HuH-7 (cell line): ENCODE results near the gene CAMK1D.
"Not testable (repeated sequence)": the region's sequence is repeated elsewhere in the genome, so short reads cannot be mapped to it uniquely, and the experiment has no call there.

ENCODE experiments used
- DNase-seq: peaks from one replicate; pipeline ENCODE4 v3.0.0; 2011; ENCODE audit warnings: low spot score

The CAMK1D gene

DNA sequence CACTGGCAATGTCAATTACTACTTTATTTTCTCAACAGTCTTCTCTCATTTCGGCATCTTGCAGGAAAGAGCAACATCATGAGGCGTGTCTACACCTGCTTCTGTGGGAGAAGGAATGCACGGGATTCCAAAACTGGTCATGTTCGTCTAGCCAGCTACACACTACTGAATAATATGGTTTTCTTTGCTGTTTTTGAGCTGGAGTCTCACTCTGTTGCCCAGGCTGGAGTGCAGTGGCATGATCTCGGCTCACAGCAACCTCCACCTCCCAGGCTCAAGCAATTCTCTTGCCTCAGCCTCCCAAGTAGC lies 376.2 kb downstream of the CAMK1D start:
- not testable (repeated sequence) for DNase-seq

GRCh38 chr10:12726971-12727831 lies 377.9 kb downstream of the CAMK1D start:
- no peak for DNase-seq

- DNase-seq = no peak
Observed at GRCh38 chr10:12727832-12728215, 378.5 kb downstream of the CAMK1D start.

DNA sequence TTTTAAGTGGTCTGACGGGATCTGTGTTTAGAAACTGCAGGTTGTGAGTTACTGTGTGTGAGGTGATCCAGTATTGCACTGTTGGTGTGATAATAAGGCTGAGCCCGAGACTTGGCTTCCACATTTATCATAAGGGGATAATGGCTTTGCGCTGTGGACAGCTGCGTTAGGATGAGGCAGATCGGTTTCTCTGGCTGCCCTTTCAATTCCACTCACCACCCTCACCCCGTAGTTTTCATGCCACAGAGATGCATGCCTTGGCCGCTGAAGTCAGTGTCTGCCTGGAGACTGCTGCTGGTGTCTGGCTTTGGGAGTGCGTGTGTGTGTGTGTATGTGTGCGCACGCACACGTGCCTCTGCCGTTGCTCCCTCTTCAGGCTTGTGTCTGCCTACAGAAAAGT lies 379.1 kb downstream of the CAMK1D start:
- no peak for DNase-seq

- no peak for DNase-seq
Observed at GRCh38 chr10:12729885-12730284, 380.5 kb downstream of the CAMK1D start.

DNA sequence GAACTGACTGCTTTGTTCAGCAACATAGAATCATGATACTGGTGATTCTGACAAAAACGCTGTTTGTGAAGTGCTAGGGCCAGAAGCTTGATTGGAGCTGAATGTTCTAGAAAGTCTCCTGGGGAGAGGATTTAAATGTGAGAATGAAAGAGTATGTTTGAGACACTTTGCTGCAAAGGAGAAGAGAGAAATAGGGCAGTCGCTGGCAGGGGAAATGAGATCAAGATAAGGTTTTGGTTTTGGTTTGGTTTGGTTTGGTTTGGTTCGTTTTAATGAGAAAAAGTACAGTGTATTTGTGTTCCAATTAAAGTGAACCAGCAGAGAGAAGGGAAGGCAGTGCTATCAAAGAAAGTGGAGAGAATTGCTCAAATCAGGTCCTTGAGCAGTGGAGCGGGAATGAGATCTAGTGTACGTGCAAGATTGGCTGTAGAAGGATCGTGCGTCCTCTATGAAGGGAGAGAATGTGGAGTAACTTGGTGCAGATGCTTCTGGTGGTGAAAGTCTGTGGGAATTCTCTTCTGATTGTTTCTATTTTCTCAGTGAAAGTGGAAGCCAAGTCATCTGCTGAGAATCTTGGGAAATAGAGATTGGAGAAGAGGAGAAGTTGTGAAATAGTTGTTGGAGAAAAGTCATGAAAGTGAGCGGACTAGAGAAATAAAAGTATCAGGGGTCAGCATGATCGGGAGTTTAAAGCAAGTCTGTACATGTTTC lies 381.6 kb downstream of the CAMK1D start:
- DNase-seq = no peak

DNA sequence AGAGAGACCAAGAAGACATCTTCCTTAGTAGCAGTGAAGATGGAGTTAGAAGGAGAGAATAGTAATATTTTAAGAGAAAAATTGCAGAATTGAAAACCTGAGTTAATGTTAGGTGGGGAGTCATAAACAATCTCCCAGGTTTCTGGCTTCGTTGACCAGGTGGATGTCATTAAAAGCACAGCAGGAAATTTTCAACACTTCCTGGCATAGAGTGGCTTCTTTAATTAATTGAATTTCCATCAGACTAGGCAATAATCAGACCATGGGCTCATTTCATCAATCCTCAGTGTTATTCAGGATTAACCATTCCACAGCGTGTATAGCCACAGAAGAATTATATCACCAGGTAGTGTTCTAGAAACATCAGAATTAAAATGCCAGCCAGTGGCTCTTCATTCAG lies 383.9 kb downstream of the CAMK1D start:
- no peak for DNase-seq

DNA sequence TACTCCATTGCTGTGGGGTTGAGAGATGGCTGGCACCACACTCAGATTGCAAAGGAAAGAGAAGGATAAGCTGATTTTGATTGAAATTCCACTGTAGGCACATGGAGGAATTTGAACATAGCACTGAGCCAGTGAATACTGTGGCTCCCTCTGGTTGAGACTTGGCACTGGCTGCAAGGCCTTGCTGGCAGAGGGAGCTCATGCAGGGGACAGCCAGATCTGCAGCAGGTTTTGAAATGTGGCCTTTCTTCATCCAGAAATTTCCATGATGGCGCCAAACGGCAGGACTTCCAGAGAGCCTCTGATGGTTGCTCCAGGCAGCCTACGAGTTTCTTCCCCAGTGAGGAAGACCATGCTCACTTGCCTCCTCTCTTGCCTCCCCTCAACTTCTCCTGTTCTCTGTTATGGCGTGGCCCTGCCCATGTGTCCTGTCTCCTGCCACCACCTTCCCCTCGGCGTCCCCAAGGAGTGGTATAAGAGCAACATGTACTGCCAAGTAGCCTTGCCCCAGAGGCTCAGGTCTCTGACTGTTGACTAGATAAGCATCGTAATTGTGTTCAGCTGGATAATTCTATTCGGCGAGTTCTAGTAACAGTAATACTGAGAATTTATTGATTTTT lies 386.6 kb downstream of the CAMK1D start:
- DNase-seq = no peak

DNA sequence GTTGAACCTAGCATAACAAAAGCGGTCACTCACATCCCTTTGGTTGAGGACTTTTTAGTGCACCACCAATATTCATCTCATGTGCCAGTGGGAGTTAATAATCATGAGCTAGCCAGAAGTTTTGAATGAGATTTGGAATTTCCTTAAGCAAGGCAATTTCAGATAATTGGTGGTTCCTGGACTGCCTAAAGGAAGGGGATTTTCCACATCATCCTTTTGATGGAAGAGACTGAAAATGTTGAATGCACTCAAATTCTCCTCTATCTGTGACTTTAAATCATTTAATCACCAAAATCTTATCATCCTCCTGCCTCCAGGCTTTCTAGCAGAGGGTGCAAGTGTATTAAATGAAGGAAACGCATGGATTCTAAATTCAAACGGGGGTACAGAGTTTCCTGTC lies 391.5 kb downstream of the CAMK1D start:
- DNase-seq = no peak

DNA sequence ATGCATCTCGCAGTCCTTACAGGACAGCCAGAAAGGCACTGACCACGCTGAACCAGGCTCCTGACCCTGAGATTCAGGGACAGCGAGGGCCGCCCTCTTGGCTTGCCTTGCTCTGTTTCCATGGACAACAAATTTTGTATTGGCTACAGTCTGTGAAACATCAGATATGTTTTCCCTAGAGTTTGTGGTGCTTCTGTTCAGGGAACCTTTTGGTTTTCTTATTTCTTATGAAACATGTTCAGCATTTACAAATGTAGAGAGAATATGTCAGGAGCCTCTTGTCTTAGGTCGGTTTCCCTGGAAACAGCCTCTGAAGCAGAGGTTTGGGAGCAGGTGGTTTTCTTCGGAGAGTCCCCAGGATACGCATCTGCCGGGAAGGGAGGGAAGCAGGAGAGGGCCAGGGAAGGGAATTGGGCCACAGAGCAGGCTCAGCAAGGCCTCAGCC lies 392.0 kb downstream of the CAMK1D start:
- DNase-seq = no peak

- DNase-seq = no peak
Observed at GRCh38 chr10:12742771-12743170, 393.4 kb downstream of the CAMK1D start.

GRCh38 chr10:12743466-12743865 lies 394.1 kb downstream of the CAMK1D start:
- not testable (repeated sequence) for DNase-seq

DNA sequence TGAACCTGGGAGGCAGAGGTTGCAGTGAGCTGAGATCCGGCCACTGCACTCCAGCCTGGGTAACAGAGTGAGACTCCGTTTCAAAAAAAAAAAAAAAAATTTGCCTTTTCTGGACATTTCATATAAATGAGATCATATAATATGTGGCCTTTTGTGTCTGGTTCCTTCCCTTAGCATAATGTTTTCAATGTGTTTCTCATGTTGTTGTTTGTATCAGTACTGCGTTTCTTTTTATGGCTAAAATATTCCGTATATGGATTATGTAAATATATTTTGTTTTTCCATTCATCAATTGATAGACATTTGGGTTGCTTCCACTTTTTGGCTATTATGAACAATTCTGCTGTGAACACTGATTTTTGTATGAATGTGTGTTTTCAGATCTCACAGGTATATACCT lies 394.6 kb downstream of the CAMK1D start:
- DNase-seq = no peak

DNA sequence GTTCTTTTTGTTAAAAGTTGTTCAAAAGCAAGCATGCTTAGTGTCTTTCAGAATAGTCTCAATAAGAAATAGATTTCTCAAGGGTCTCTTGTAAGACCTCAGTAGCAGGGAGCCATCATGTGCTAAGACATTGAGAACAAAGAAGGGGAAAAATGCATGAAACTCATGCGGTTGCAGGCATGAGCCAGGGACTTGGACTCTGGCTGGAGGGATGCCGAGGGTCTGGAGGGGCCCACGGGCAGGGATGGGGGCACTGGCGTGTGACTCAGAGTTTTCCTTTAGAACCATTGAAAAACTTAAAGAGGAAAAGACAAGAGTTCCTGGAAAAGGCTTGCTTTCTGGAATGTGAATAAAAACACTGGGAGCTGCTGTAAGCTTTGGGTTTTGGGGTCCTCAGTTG lies 398.8 kb downstream of the CAMK1D start:
- DNase-seq = no peak

GRCh38 chr10:12749760-12750478 lies 400.6 kb downstream of the CAMK1D start:
- no peak for DNase-seq

DNA sequence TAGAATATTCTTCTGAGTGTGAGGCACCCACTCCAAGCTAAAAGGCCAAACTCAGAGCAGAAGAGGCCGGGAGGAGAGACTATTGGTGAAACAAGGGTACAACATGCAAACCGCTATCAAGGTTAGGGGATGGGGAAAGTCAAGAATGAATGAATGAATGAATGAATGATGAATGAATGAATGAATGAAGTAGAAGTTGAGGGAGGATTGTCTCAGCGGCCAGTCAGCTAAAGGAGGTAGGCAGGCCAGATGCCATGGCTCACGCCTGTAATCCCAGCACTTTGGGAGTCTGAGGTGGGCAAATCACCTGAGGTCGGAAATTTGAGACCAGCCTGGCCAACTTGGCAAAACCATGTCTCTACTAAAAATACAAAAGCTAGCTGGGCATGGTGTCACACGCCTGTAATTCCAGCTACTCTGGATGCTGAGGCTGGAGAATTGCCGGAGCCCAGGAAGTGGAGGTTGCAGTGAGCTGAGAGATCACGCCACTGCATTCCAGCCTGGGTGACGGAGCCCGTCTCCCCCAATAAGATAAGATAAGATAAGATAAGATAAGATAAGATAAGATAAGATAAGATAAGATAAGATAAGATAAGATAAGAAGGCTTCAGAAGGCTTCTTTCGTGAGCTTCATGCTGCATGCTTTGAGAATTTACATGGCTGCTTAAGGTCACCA lies 401.3 kb downstream of the CAMK1D start:
- no peak for DNase-seq

DNA sequence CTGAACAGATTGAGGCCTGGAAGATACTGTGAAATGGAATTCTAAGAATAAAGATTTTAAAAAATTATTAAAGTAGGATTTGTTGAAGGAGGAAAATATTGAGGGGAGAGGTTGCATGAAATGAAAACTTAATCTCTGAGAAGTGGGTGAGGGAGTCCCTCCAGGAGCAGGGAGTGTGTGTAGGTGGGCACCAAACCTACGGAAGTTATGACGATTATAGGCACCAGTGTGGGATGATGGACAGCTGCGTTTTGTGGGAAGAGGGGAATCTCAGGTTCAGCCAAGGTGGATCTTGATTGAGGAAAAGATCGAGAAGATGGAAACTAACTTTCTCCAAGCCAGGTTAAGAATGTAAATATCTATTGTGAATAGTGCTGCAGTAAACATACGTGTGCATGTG lies 405.7 kb downstream of the CAMK1D start:
- DNase-seq = no peak

DNA sequence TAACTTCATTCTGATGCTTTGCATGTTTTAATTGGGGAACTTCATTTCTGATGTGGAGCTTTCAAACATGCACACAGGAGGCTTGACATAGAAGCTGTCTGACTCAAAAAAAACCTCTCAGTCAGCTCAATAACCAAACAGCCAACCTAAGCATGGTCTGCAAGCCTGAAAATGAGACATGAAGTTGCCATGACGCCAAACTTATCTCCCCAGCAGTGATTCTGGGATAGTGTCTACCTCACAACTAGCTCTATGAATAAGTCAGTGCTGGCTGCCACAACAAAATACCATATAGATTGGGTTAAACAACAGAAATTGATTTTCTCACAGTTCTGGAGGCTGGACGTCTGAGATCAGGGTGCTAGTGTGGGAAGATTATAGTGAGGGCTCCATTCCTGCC lies 408.0 kb downstream of the CAMK1D start:
- no peak for DNase-seq

DNA sequence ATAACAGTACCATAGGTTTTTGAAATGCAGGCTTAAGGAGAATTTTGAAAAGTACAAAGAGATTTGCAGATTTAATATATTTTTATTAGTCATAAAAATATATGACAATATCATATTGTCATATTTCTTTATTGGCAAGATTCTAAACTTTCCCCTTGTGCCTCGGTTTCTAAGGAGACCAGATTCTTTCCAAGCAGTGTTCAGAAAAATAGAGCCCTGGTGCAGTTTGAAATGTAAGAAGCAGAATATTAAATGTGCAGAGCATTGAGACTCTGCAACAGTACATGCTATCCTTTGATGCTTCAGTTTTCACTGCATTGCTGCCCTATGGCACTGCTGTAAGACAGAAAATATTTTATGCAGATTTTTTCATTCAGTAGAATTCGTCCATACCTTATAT lies 408.9 kb downstream of the CAMK1D start:
- DNase-seq = no peak

DNA sequence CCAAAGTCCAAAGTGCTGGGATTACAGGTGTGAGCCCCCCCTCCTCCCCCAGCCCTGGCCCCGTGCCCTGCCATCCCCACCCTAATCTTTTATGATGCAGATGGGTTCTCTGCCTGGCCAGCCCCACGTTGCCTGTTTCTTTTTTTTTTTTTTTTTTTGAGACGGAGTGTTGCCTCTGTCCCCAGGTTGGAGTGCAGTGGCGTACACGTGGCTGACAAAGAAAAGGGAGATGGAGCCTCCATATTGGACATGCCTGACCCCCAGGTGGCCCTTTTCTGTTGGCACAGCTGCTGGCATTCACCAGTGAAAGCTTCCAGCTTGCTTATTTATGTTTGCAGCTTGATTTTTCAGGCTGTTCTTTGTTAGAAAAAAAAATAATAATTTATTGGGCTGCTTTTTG lies 416.9 kb downstream of the CAMK1D start:
- DNase-seq = no peak

GRCh38 chr10:12768156-12769100 lies 419.1 kb downstream of the CAMK1D start:
- no peak for DNase-seq
